Ovary (tissue), 3 donors: ENCODE results near the gene CSN1S1.

Experiments
- CTCF ChIP-seq, 3 donors: fragments of 450-650 bp in 2 of 3; fragments of 200-600 bp in 1 of 3; IDR thresholded peaks; one replicate each; pipeline versions ENCODE4 v1.5.1 to v1.8.0; 2016 to 2022; ENCODE audit warnings: antibody characterized with exemption in 3 of 3, mild to moderate bottlenecking in 1 of 3
- EP300 ChIP-seq: sonication (generic); formaldehyde crosslinking; IDR thresholded peaks from one replicate; pipeline ENCODE4 v1.6.1; 2017; ENCODE audit warnings: antibody characterized with exemption
- POLR2A ChIP-seq: fragments of 450-650 bp; IDR thresholded peaks from one replicate; pipeline ENCODE4 v1.6.1; 2017; ENCODE audit warnings: antibody characterized with exemption, mild to moderate bottlenecking, moderate library complexity
- donor health status: DM: no; HTN: no; CAD: no.

- TF ChIP-seq CTCF (IDR thresholded peaks at IDR 0.05): no peak
- TF ChIP-seq EP300: no peak
- TF ChIP-seq POLR2A: no peak
Observed at GRCh38 chr4:69986663-69987062, 55.8 kb downstream of the CSN1S1 start.
